ENCODE measurements around the gene ENAH. TPM values are rescaled to one million over a fixed set of nuclear protein-coding genes. Genes with fewer than 3 reads are reported as not detected.

The ENAH gene
- total RNA-seq, 1 donor from 2014 or later: 434 TPM

DNA sequence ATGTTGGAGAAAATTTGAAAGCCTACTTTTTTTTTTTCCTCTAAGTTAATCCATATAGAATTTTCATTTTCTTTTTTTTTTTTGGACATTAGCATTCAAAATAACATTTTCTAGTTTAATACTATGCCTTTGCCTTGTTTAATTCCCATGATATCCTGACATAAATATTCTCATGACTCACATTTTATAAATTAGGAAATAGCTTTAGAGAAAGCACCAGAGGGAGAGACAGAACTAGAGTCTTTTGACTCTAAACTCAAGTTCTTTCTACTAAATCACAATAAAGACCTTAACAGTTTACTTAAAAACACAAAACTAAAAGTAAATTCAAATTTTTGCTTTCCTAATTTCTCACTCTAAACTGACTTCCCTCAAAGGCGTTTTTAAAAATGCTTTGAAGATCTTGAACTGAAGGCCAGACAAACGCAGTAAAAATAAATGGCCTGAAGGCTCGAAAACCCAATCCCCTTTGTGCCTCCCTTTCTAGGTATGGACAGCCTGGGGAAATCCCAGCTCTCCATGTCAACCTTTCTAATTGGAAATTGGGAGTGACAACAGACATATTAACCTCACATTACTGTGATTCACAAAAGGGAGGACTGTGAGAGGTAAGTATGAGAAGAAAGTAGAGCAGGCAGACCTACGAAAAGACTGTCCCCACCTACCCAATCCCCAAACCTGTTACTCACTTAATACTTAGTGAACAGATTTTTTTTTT lies 104.6 kb downstream of the ENAH start:
- H3K36me3 Mint-ChIP-seq (ENCODE audit: low read depth): peaks cover 13% of the 10 kb centered on the region
- H3K27ac Mint-ChIP-seq (ENCODE audit: unreplicated experiment): peak overlapping the region; percentile 91
- no peaks in the 10 kb centered on the region for H3K9me3 Mint-ChIP-seq (ENCODE audit: low read depth)
- TF ChIP-seq, protein P1, sequence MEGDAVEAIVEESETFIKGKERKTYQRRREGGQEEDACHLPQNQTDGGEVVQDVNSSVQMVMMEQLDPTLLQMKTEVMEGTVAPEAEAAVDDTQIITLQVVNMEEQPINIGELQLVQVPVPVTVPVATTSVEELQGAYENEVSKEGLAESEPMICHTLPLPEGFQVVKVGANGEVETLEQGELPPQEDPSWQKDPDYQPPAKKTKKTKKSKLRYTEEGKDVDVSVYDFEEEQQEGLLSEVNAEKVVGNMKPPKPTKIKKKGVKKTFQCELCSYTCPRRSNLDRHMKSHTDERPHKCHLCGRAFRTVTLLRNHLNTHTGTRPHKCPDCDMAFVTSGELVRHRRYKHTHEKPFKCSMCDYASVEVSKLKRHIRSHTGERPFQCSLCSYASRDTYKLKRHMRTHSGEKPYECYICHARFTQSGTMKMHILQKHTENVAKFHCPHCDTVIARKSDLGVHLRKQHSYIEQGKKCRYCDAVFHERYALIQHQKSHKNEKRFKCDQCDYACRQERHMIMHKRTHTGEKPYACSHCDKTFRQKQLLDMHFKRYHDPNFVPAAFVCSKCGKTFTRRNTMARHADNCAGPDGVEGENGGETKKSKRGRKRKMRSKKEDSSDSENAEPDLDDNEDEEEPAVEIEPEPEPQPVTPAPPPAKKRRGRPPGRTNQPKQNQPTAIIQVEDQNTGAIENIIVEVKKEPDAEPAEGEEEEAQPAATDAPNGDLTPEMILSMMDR (IDR thresholded peaks at IDR 0.05): no peak
- H3K4me3 Mint-ChIP-seq (ENCODE audit: unreplicated experiment): no peak overlapping the region
- H3K4me1 Mint-ChIP-seq (ENCODE audit: low read depth): peaks cover 79% of the 10 kb centered on the region
- no peak for DNase-seq (ENCODE audit: low spot score)
- H3K27me3 Mint-ChIP-seq (ENCODE audit: low read depth): no peaks in the 10 kb centered on the region

DNA sequence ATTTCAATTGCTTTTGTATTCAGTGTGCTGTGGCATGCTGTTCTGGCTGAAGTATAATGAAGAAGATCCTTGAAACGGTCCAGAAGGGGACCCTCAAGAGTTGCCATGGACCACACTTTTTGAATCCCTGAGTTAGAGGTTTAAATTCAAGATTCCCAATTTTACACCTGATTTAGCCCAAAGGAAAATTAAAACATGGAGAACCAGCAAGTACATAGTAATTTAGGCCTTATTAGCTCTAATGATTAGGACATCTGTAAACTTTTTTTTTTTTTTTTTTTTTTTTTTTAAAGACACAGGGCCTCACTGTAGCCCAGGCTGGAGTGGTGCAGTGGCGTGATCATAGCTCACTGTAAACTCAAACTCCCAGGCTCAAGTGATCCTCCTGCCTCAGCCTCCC lies 107.3 kb downstream of the ENAH start:
- no peaks in the 10 kb centered on the region for H3K27me3 Mint-ChIP-seq (ENCODE audit: low read depth)
- no peak for DNase-seq (ENCODE audit: low spot score)
- H3K36me3 Mint-ChIP-seq (ENCODE audit: low read depth): peaks cover 6% of the 10 kb centered on the region
- H3K4me3 Mint-ChIP-seq (ENCODE audit: unreplicated experiment): no peak overlapping the region
- no peaks in the 10 kb centered on the region for H3K9me3 Mint-ChIP-seq (ENCODE audit: low read depth)
- H3K27ac Mint-ChIP-seq (ENCODE audit: unreplicated experiment): peak overlapping the region; percentile 66
- H3K4me1 Mint-ChIP-seq (ENCODE audit: low read depth): peaks cover 82% of the 10 kb centered on the region
- TF ChIP-seq, protein P1 (IDR thresholded peaks at IDR 0.05): no peak

DNA sequence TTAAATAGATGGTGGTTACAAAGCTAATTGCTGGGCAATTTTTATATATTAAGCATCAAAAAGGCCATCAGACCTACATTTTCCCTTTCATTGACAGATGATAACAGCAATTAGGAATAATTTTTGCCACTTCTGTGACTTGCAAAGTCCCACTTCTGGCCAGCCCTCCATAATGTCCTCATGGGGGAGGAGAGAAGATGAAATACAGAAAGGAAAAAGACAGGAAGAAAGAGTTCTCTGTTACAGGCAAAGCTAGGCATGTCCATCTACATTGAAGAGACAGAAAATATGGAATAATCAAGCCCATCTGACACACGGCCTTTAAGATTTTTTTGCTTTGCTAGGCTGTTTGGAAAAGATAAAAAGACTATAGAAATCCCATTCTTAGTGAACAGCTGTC lies 108.0 kb downstream of the ENAH start:
- Mint-ChIP-seq H3K36me3 (ENCODE audit: low read depth) (peaks cover 5% of the 10 kb centered on the region), H3K4me1 (ENCODE audit: low read depth) (peaks cover 83% of the 10 kb centered on the region), H3K9me3 (ENCODE audit: low read depth) (no peaks in the 10 kb centered on the region), H3K4me3 (ENCODE audit: unreplicated experiment) (no peak overlapping the region), H3K27ac (ENCODE audit: unreplicated experiment) (peak overlapping the region; percentile 71), H3K27me3 (ENCODE audit: low read depth) (no peaks in the 10 kb centered on the region)
- TF ChIP-seq, protein P1 (IDR thresholded peaks at IDR 0.05): no peak
- DNase-seq (ENCODE audit: low spot score): no peak

DNA sequence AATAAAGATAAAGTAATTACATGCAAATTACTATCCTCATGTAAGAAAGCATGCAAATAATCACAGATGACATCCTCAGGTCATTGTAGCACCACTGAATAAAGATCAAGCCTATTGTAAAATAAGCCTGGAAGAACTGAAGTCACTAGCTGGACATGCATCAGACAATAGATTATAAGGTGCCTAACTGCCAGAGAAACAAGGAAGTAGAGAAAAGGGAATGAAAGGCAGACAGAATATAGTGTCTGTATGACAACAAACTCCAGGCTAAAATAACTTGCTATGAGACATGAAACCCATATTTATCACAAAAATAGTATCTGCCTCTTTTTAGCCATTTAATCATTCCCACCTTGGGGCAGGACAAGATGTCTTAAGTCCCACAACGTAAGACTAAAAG lies 108.7 kb downstream of the ENAH start:
- TF ChIP-seq, protein P1 (IDR thresholded peaks at IDR 0.05): no peak
- H3K4me3 Mint-ChIP-seq (ENCODE audit: unreplicated experiment): no peak overlapping the region
- peaks cover 2% of the 10 kb centered on the region for H3K36me3 Mint-ChIP-seq (ENCODE audit: low read depth)
- no peaks in the 10 kb centered on the region for H3K27me3 Mint-ChIP-seq (ENCODE audit: low read depth)
- H3K4me1 Mint-ChIP-seq (ENCODE audit: low read depth): peaks cover 83% of the 10 kb centered on the region
- H3K9me3 Mint-ChIP-seq (ENCODE audit: low read depth): no peaks in the 10 kb centered on the region
- DNase-seq (ENCODE audit: low spot score): no peak
- peak overlapping the region; percentile 71 for H3K27ac Mint-ChIP-seq (ENCODE audit: unreplicated experiment)

DNA sequence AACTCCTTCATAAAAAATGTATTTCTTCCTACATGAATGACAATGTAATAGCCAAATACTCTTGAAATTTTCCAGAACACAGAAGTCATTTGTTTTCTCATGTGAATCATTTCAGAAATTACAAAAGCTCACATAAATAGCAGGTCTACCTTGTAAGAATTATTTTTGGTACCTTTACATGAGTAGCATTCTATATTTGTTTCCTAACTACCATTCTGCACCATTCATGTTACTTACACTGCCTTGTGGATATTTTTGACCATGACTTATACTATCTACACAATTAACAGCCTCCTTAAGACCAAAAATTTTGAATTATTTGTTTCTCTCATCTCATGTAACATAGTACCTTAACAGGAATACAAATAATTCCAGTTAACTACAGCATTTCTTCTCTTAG lies 109.6 kb downstream of the ENAH start:
- H3K36me3 Mint-ChIP-seq (ENCODE audit: low read depth): peaks cover 4% of the 10 kb centered on the region
- H3K4me3 Mint-ChIP-seq (ENCODE audit: unreplicated experiment): no peak overlapping the region
- H3K4me1 Mint-ChIP-seq (ENCODE audit: low read depth): peaks cover 83% of the 10 kb centered on the region
- DNase-seq (ENCODE audit: low spot score): no peak
- H3K9me3 Mint-ChIP-seq (ENCODE audit: low read depth): no peaks in the 10 kb centered on the region
- H3K27ac Mint-ChIP-seq (ENCODE audit: unreplicated experiment): peak overlapping the region; percentile 51
- H3K27me3 Mint-ChIP-seq (ENCODE audit: low read depth): no peaks in the 10 kb centered on the region
- TF ChIP-seq, protein P1 (IDR thresholded peaks at IDR 0.05): no peak

Measured in chondrocyte (in vitro differentiated cells).